ENCODE data around the gene NHSL2. TPM values are rescaled to one million over a fixed set of nuclear protein-coding genes. Genes with fewer than 3 reads are reported as not detected.

NHSL2 gene
- total RNA-seq, 4 donors from 2014 or later: 1.9 to 8.8 (median 2.4) TPM

- peak in 1 of 2 donors; percentile 72 for DNase-seq (ENCODE audit: low spot score in 2 of 2)
- TF ChIP-seq CTCF (IDR thresholded peaks at IDR 0.05) (no peak), POLR2A (IDR thresholded peaks at IDR 0.05) (no peak)
- intact Hi-C loops (cut with DNase I; ENCODE audit: low total_unique reads): no loop called here
- 63 to 93% methylated on average over 2 of the region's 2 CpGs for WGBS, 2 donors
- H3K4me3 ChIP-seq (ENCODE audit: low read depth, poor library complexity, severe bottlenecking): no peak overlapping the region
These were observed 84.0 kb downstream of the NHSL2 start for GRCh38 chrX:71994601-71995000.

GRCh38 chrX:71995122-71995521 lies 84.5 kb downstream of the NHSL2 start:
- peak in 1 of 2 donors; percentile 36 for DNase-seq (ENCODE audit: low spot score in 2 of 2)
- no peak for TF ChIP-seq POLR2A (IDR thresholded peaks at IDR 0.05)
- TF ChIP-seq CTCF (IDR thresholded peaks at IDR 0.05): no peak
- WGBS, 2 donors: 39 to 78% methylated on average over 2 of the region's 2 CpGs
- intact Hi-C loops (cut with DNase I; ENCODE audit: low total_unique reads): no loop called here
- no peak overlapping the region for H3K4me3 ChIP-seq (ENCODE audit: low read depth, poor library complexity, severe bottlenecking)

GRCh38 chrX:71996136-71996535 lies 85.5 kb downstream of the NHSL2 start:
- no peak overlapping the region for H3K4me3 ChIP-seq (ENCODE audit: low read depth, poor library complexity, severe bottlenecking)
- TF ChIP-seq CTCF (IDR thresholded peaks at IDR 0.05) (no peak), POLR2A (IDR thresholded peaks at IDR 0.05) (no peak)
- DNase-seq (ENCODE audit: low spot score in 2 of 2): peak in 1 of 2 donors; percentile 43
- WGBS, 2 donors: 65 to 87% methylated on average over 3 of the region's 3 CpGs
- intact Hi-C loops (cut with DNase I; ENCODE audit: low total_unique reads): no loop called here

GRCh38 chrX:71996826-71997225 lies 86.2 kb downstream of the NHSL2 start:
- intact Hi-C loops (cut with DNase I; ENCODE audit: low total_unique reads): no loop called here
- peak in 1 of 2 donors; percentile 79 for DNase-seq (ENCODE audit: low spot score in 2 of 2)

GRCh38 chrX:71997320-71997719 lies 86.7 kb downstream of the NHSL2 start:
- TF ChIP-seq POLR2A (IDR thresholded peaks at IDR 0.05): no peak
- no peak for TF ChIP-seq CTCF (IDR thresholded peaks at IDR 0.05)
- peak in 1 of 2 donors; percentile 53 for DNase-seq (ENCODE audit: low spot score in 2 of 2)
- intact Hi-C loops (cut with DNase I; ENCODE audit: low total_unique reads): no loop called here
- 56% methylated on average over 3 of the region's 3 CpGs for WGBS, 2 donors
- H3K4me3 ChIP-seq (ENCODE audit: low read depth, poor library complexity, severe bottlenecking): no peak overlapping the region

More at GRCh38 chrX:71996826-71997225, 86.2 kb downstream of the NHSL2 start:
- no peak overlapping the region for H3K4me3 ChIP-seq (ENCODE audit: low read depth, poor library complexity, severe bottlenecking)
- WGBS, 2 donors: 33 to 43% methylated on average over 6 of the region's 6 CpGs
- no peak for TF ChIP-seq CTCF (IDR thresholded peaks at IDR 0.05)
- no peak for TF ChIP-seq POLR2A (IDR thresholded peaks at IDR 0.05)

GRCh38 chrX:71998836-71999509 lies 88.3 kb downstream of the NHSL2 start:
- TF ChIP-seq POLR2A (IDR thresholded peaks at IDR 0.05) (no peak), CTCF (IDR thresholded peaks at IDR 0.05) (no peak)
- intact Hi-C loops (cut with DNase I; ENCODE audit: low total_unique reads): no loop called here
- DNase-seq (ENCODE audit: low spot score in 2 of 2): peak in 1 of 2 donors; percentile 82

More at GRCh38 chrX:71998836-71999509, 88.3 kb downstream of the NHSL2 start:
- 11 to 17% methylated on average over 6 of the region's 6 CpGs for WGBS, 2 donors
- H3K4me3 ChIP-seq (ENCODE audit: low read depth, poor library complexity, severe bottlenecking): no peak overlapping the region

All from lower leg skin (tissue), 4 donors.